Measurements from ENCODE around the gene RASSF6. TPM values are rescaled to one million over a fixed set of nuclear protein-coding genes. Genes with fewer than 3 reads are reported as not detected.

The RASSF6 gene
- total RNA-seq, 1 experiment from 2014 or later = 0.22 TPM

- H3K4me2 ChIP-seq (ENCODE audit: insufficient read depth, insufficient read length, low read length) = no peak overlapping the region
- H3K27me3 ChIP-seq (ENCODE audit: insufficient read depth, low read length) = no peaks in the 10 kb centered on the region
- no peak overlapping the region for H4K8ac ChIP-seq (replicated peaks; ENCODE audit: insufficient read length, low read depth, low read length)
- DNase-seq = no peak
- Mint-ChIP-seq H3K27ac (no peak overlapping the region), H3K36me3 (ENCODE audit: insufficient read depth in 1 of 3, low read depth in 3 of 3) (no peaks in the 10 kb centered on the region; a peak in 1 of 7 replicates), H3K4me1 (peaks cover 0 to 5% of the 10 kb centered on the region in 2 experiments; a peak in 1 of 4 replicates), H3K27me3 (ENCODE audit: low read depth) (no peaks in the 10 kb centered on the region), H3K9me3 (no peaks in the 10 kb centered on the region), H3K4me3 (no peak overlapping the region)
- H3K18ac ChIP-seq (ENCODE audit: insufficient read length, low read depth, low read length) = no peak overlapping the region
- no peak overlapping the region for H2AK5ac ChIP-seq (ENCODE audit: insufficient read length, low read length)
- no peak overlapping the region for H2AFZ ChIP-seq (ENCODE audit: low read length)
- no peaks in the 10 kb centered on the region for H3K79me1 ChIP-seq (ENCODE audit: insufficient read depth, low read depth, low read length, poor library complexity, severe bottlenecking)
- WGBS (ENCODE audit: extremely low coverage, insufficient read length, low lambda C conversion rate) = no CpG with 5 or more reads among the region's 2 CpGs
- no peak overlapping the region for H2BK12ac ChIP-seq (ENCODE audit: insufficient read length, low read depth, low read length)
- no peak overlapping the region for H3K14ac ChIP-seq (ENCODE audit: insufficient read depth, low read length)
- H3K23ac ChIP-seq (ENCODE audit: insufficient read length, low read depth, low read length) = no peak overlapping the region
- H3K4ac ChIP-seq (ENCODE audit: low read depth, low read length) = no peak overlapping the region
- H2BK5ac ChIP-seq (ENCODE audit: insufficient read length, low read length) = no peak overlapping the region
- TF ChIP-seq CTCF (conservative IDR thresholded peaks at IDR 0.05) = no peak
- H3T11ph ChIP-seq (ENCODE audit: low read length) = no peak overlapping the region
- no peaks in the 10 kb centered on the region for H3K4me1 ChIP-seq (ENCODE audit: insufficient read depth, low read length)
- H3K9ac ChIP-seq (ENCODE audit: extremely low read depth, insufficient read length, low read length) = no peak overlapping the region
- no peak overlapping the region for H2BK20ac ChIP-seq (ENCODE audit: low read depth, low read length, poor library complexity, severe bottlenecking)
- H4K91ac ChIP-seq (ENCODE audit: insufficient read length, low read depth, low read length) = no peak overlapping the region
- no peak overlapping the region for H2BK15ac ChIP-seq (ENCODE audit: low read depth, low read length)
- no peaks in the 10 kb centered on the region for H3K23me2 ChIP-seq (ENCODE audit: insufficient read length, low read depth, low read length, poor library complexity, severe bottlenecking)
- H3K9me3 ChIP-seq (ENCODE audit: control insufficient read depth, low read depth, low read length) = no peaks in the 10 kb centered on the region
- no peak overlapping the region for H3K56ac ChIP-seq (ENCODE audit: insufficient read length, low read depth, low read length)
- H4K5ac ChIP-seq (ENCODE audit: insufficient read length, low read depth, low read length) = no peak overlapping the region
- no peaks in the 10 kb centered on the region for H3K79me2 ChIP-seq (ENCODE audit: insufficient read depth, low read length)
- H3K27ac ChIP-seq (ENCODE audit: insufficient read length, low read depth, low read length) = no peak overlapping the region
- no peak overlapping the region for H2BK120ac ChIP-seq (ENCODE audit: low read depth, low read length, poor library complexity, severe bottlenecking)
- no peaks in the 10 kb centered on the region for H4K20me1 ChIP-seq (ENCODE audit: control insufficient read depth, insufficient read depth, insufficient read length)
Measured at GRCh38 chr4:73533515-73534422, 86.5 kb downstream of the RASSF6 start.
